Neural cell (in vitro differentiated cells): ENCODE results near the gene TLL1.

Source experiments
- CTCF ChIP-seq: fragments of 450-650 bp; IDR thresholded peaks from 2 replicates; pipeline ENCODE4 v1.5.1; 2014; ENCODE audit warnings: antibody characterized with exemption, mild to moderate bottlenecking, moderate library complexity; ENCODE audit not compliant: poor library complexity, severe bottlenecking
- POLR2AphosphoS5 ChIP-seq: IDR thresholded peaks from 2 replicates; pipeline ENCODE4 v1.6.1; 2012
- RAD21 ChIP-seq: fragments of 450-650 bp; conservative IDR thresholded peaks from 2 replicates; pipeline ENCODE4 v1.6.1; 2014; ENCODE audit warnings: antibody characterized with exemption, mild to moderate bottlenecking, moderate library complexity
- REST ChIP-seq: IDR thresholded peaks from 2 replicates; pipeline ENCODE4 v1.6.1; 2012; ENCODE audit warnings: borderline replicate concordance
- TAF1 ChIP-seq: IDR thresholded peaks from 2 replicates; pipeline ENCODE4 v1.6.1; 2012; ENCODE audit warnings: low read depth

GRCh38 chr4:165967486-165967885, 94.4 kb downstream of the TLL1 start:
- TF ChIP-seq REST = no peak
- TF ChIP-seq RAD21 = no peak
- no peak for TF ChIP-seq CTCF
- no peak for TF ChIP-seq POLR2AphosphoS5
- TF ChIP-seq TAF1 = no peak
